ENCODE measurements around the gene ATP6V0E1. TPM values are rescaled to one million over a fixed set of nuclear protein-coding genes. Genes with fewer than 3 reads are reported as not detected.

Gene ATP6V0E1
- total and polyA plus RNA-seq, 2 of the 8 experiments (the other 6 are each of a cell fraction or from before 2014, with no cell fraction given) = 108 to 134 TPM

DNA sequence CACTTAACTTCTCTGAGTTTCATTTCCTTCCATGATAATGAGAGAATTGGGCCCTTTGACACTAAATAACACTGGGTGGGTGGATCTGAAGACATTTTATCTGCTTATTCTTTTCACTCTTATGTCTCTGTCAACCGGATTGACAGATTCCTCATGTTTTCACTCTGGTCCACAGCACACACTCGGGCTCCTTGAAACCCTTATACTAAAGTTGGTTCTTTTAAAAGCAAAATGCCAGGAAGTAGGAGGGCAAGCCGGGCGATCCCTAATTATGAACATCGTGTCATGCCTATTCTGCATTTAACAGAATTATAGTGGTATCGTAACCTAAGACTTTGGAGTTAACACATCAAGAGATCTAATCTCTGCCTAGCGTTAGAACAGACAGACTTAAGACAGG is 44.3 kb downstream of the ATP6V0E1 start (continued):
- TF ChIP-seq, protein P1, sequence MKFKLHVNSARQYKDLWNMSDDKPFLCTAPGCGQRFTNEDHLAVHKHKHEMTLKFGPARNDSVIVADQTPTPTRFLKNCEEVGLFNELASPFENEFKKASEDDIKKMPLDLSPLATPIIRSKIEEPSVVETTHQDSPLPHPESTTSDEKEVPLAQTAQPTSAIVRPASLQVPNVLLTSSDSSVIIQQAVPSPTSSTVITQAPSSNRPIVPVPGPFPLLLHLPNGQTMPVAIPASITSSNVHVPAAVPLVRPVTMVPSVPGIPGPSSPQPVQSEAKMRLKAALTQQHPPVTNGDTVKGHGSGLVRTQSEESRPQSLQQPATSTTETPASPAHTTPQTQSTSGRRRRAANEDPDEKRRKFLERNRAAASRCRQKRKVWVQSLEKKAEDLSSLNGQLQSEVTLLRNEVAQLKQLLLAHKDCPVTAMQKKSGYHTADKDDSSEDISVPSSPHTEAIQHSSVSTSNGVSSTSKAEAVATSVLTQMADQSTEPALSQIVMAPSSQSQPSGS (IDR thresholded peaks at IDR 0.05; ENCODE audit: low read length) = no peak
- TF ChIP-seq EP300 (IDR thresholded peaks at IDR 0.05; ENCODE audit: borderline replicate concordance in 1 of 2, low read depth in 2 of 2, low read length in 2 of 2) (no peak), SIX5 (IDR thresholded peaks at IDR 0.05; ENCODE audit: low read depth, low read length) (no peak), YY1 (IDR thresholded peaks at IDR 0.05; ENCODE audit: low read depth, low read length) (no peak), POLR2AphosphoS5 (IDR thresholded peaks at IDR 0.05; ENCODE audit: low read depth, low read length) (no peak), KDM5A (IDR thresholded peaks at IDR 0.05; ENCODE audit: low read length) (no peak)
- TF ChIP-seq, protein P2, sequence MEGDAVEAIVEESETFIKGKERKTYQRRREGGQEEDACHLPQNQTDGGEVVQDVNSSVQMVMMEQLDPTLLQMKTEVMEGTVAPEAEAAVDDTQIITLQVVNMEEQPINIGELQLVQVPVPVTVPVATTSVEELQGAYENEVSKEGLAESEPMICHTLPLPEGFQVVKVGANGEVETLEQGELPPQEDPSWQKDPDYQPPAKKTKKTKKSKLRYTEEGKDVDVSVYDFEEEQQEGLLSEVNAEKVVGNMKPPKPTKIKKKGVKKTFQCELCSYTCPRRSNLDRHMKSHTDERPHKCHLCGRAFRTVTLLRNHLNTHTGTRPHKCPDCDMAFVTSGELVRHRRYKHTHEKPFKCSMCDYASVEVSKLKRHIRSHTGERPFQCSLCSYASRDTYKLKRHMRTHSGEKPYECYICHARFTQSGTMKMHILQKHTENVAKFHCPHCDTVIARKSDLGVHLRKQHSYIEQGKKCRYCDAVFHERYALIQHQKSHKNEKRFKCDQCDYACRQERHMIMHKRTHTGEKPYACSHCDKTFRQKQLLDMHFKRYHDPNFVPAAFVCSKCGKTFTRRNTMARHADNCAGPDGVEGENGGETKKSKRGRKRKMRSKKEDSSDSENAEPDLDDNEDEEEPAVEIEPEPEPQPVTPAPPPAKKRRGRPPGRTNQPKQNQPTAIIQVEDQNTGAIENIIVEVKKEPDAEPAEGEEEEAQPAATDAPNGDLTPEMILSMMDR (IDR thresholded peaks at IDR 0.05; ENCODE audit: control extremely low read depth in 1 of 3, insufficient read depth in 1 of 3, low read depth in 1 of 3, low read length in 3 of 3) = no peak
- TF ChIP-seq, protein P3, sequence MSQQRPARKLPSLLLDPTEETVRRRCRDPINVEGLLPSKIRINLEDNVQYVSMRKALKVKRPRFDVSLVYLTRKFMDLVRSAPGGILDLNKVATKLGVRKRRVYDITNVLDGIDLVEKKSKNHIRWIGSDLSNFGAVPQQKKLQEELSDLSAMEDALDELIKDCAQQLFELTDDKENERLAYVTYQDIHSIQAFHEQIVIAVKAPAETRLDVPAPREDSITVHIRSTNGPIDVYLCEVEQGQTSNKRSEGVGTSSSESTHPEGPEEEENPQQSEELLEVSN (IDR thresholded peaks at IDR 0.05) = no peak
